ENCODE measurements around the gene ZNF648.
"Not testable (repeated sequence)": the region's sequence is repeated elsewhere in the genome, so short reads cannot be mapped to it uniquely, and the experiment has no call there.

The ZNF648 gene

DNA sequence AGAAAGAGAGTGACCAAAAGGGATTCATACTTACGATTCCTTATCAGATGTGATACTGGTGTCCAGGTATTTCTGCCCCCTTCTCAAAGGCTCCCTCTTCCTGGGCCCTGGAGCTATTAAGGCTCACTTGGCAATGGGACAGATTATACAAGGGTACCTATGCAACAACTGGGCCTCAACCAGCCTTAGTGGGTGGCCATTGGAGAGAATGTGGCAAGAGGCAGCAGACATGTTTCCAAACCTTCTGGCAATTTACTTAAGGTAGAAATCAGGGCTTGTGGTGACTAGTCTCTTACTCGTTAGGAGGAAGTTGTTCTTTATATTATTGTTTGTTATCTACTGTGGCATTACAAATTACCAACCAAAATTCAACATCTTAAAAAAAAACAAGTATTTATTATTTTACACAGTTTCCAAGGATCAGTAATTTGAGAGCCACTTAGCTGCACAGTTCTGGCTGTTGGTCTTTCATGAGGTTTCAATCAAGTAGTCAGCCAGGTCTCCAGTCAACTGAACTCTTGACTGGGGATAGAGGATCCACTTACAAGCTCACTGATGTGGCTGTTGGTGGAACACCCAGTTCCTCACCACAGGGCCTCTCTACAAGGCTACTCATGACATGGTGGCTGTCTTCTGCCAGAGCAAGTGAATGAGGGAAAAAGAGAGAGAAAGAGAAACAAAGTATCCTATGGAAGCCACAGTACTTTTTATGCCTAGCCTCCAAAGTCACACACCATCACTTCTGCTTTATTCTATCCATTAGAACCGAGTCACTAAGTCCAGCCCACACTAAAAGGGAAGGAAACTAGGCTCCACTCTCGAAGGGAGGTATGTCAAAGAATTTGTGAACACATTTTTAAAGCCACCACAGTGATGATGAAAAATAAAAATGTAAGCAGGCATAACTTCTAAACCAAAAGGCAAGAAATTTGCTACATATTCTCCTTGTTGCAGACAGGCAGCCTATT, 10.7 kb downstream of the ZNF648 start:
- no peak overlapping the region for H3K4me3 ChIP-seq (ENCODE audit: low read depth, low read length)
- TF ChIP-seq, protein P1, sequence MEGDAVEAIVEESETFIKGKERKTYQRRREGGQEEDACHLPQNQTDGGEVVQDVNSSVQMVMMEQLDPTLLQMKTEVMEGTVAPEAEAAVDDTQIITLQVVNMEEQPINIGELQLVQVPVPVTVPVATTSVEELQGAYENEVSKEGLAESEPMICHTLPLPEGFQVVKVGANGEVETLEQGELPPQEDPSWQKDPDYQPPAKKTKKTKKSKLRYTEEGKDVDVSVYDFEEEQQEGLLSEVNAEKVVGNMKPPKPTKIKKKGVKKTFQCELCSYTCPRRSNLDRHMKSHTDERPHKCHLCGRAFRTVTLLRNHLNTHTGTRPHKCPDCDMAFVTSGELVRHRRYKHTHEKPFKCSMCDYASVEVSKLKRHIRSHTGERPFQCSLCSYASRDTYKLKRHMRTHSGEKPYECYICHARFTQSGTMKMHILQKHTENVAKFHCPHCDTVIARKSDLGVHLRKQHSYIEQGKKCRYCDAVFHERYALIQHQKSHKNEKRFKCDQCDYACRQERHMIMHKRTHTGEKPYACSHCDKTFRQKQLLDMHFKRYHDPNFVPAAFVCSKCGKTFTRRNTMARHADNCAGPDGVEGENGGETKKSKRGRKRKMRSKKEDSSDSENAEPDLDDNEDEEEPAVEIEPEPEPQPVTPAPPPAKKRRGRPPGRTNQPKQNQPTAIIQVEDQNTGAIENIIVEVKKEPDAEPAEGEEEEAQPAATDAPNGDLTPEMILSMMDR (IDR thresholded peaks at IDR 0.05; ENCODE audit: low read depth, low read length) = no peak
- TF ChIP-seq MYC (IDR thresholded peaks at IDR 0.05; ENCODE audit: low read depth, low read length) = no peak
- TF ChIP-seq, protein P2, sequence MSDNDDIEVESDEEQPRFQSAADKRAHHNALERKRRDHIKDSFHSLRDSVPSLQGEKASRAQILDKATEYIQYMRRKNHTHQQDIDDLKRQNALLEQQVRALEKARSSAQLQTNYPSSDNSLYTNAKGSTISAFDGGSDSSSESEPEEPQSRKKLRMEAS (IDR thresholded peaks at IDR 0.05; ENCODE audit: low read depth, low read length) = no peak
- TF ChIP-seq POLR2A (IDR thresholded peaks at IDR 0.05; ENCODE audit: extremely low read depth, insufficient read length) = no peak
- DNase-seq (ENCODE audit: low read depth) = peak; percentile 18

DNA sequence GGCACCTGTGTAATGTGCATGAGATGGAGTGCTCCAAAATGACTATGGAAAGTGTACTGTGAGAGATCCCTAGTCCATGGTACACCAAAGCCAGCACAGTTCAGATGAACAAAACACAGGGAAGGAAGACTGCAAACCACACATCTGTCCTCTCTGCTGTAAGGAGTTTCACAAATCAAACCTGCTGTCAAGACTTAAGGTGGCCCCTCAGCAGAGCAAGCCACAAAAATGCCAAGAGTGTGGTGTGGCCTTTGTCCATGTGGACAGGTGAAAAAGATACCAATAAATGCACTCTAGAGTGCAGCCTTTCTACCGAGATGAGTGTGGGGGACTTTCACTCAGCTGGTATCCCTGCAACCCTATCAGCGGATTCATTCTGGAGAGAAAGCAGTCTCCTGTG, 12.9 kb downstream of the ZNF648 start:
- DNase-seq (ENCODE audit: low read depth) = no peak
- TF ChIP-seq MYC (IDR thresholded peaks at IDR 0.05; ENCODE audit: low read depth, low read length) = no peak
- TF ChIP-seq, protein P2 (IDR thresholded peaks at IDR 0.05; ENCODE audit: low read depth, low read length) = no peak
- TF ChIP-seq POLR2A (IDR thresholded peaks at IDR 0.05; ENCODE audit: extremely low read depth, insufficient read length) = no peak
- TF ChIP-seq, protein P1 (IDR thresholded peaks at IDR 0.05; ENCODE audit: low read depth, low read length) = no peak
- no peak overlapping the region for H3K4me3 ChIP-seq (ENCODE audit: low read depth, low read length)

DNA sequence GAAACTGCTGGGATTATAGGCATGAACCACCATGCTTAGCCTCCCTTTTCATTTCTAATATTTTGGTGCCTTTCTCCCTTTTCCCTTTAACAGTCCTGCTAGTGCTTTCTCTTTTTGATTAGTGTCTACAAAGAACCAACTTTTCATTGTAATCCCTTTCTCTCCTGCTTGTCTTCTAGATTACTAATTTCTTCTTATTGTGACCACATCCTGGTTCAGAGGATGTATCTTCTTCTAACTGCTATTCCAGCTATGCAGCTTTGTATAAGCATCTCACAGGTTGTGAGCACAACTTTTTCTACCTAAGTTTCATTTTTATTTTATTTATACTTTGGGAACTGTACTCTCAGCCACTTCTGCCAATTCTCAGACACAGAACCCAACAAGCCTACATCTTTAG, 14.7 kb downstream of the ZNF648 start:
- TF ChIP-seq, protein P1 (IDR thresholded peaks at IDR 0.05; ENCODE audit: low read depth, low read length) = no peak
- TF ChIP-seq MYC (IDR thresholded peaks at IDR 0.05; ENCODE audit: low read depth, low read length) = no peak
- TF ChIP-seq, protein P2 (IDR thresholded peaks at IDR 0.05; ENCODE audit: low read depth, low read length) = no peak
- no peak for TF ChIP-seq POLR2A (IDR thresholded peaks at IDR 0.05; ENCODE audit: extremely low read depth, insufficient read length)
- no peak overlapping the region for H3K4me3 ChIP-seq (ENCODE audit: low read depth, low read length)
- no peak for DNase-seq (ENCODE audit: low read depth)

DNA sequence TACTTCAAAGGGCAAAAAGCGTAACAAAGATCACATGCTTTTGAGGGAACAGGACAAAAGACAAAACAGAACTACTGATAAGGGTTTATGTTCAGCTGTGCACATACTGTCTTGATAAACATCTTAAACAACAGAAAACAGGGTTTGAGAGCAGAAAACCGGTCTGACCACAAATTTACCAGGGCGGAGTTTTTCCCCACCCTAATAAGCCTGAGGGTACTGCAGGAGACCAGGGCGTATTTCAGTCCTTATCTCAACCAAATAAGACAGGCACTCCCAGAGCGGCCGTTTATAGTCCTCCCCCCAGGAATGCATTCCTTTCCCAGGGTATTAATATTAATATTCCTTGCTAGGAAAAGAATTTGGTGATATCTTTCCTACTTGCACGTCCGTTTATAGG, 16.0 kb downstream of the ZNF648 start:
- H3K4me3 ChIP-seq (ENCODE audit: low read depth, low read length); DNase-seq (ENCODE audit: low read depth): not testable (repeated sequence)

DNA sequence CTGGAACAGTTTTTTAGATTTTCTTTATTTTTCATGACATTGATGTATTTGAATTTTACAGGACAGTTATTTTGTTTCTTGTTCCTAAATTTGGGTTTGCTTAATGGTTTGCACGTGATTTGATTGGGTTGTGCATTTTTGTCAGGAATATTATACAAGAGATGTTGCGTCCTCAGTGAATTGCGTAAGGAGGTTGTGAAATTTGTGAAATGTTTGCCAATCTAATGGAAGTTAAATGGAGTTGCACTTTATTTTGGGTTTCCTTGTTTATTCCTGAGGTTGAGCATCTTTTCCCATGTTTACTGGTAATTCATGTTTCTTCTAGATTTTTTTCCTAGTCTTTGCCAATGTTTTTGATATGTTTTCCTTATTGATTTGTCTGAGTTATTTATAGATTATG, 19.9 kb downstream of the ZNF648 start:
- no peak overlapping the region for H3K4me3 ChIP-seq (ENCODE audit: low read depth, low read length)
- peak; percentile 64 for DNase-seq (ENCODE audit: low read depth)
- TF ChIP-seq, protein P1 (IDR thresholded peaks at IDR 0.05; ENCODE audit: low read depth, low read length) = no peak
- no peak for TF ChIP-seq POLR2A (IDR thresholded peaks at IDR 0.05; ENCODE audit: extremely low read depth, insufficient read length)
- TF ChIP-seq, protein P2 (IDR thresholded peaks at IDR 0.05; ENCODE audit: low read depth, low read length) = no peak
- TF ChIP-seq MYC (IDR thresholded peaks at IDR 0.05; ENCODE audit: low read depth, low read length) = no peak

DNA sequence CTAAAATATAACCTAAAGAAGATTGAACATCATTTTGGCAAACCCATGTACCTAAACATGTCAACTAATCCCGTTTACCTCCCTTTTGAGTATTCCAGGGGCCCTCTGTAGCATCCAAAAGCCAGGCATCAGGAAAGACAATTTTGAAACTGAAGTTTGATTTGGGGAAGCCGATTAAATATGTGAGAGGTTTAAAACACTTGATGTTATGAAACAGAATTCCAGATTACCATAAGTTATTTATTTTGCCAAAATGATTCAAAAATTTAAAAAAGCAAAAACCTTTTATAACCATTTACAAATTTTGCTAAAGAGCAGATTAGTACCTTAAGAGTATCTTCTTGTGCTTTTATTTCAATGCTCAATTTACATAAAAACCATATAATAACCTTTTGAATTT, 23.3 kb downstream of the ZNF648 start:
- no peak for DNase-seq (ENCODE audit: low read depth)
- TF ChIP-seq, protein P1 (IDR thresholded peaks at IDR 0.05; ENCODE audit: low read depth, low read length) = no peak
- TF ChIP-seq POLR2A (IDR thresholded peaks at IDR 0.05; ENCODE audit: extremely low read depth, insufficient read length) (no peak), MYC (IDR thresholded peaks at IDR 0.05; ENCODE audit: low read depth, low read length) (no peak)
- TF ChIP-seq, protein P2 (IDR thresholded peaks at IDR 0.05; ENCODE audit: low read depth, low read length) = no peak
- H3K4me3 ChIP-seq (ENCODE audit: low read depth, low read length) = no peak overlapping the region

Data from NB4 (cell line).